NCI-H1694 treated with DMSO at 0.1 percent for 48 hours (cell line): Measurements from ENCODE around the gene PLSCR4.
A peak's percentile ranks its signal among the peaks of the same experiment; 100 is the strongest.
"Not testable (repeated sequence)": the region's sequence is repeated elsewhere in the genome, so short reads cannot be mapped to it uniquely, and the experiment has no call there.

Source experiments
- DNase-seq: peaks from one replicate; lab custom pipeline; 2025; lab: John Stamatoyannopoulos, UW

The PLSCR4 gene, protein sequence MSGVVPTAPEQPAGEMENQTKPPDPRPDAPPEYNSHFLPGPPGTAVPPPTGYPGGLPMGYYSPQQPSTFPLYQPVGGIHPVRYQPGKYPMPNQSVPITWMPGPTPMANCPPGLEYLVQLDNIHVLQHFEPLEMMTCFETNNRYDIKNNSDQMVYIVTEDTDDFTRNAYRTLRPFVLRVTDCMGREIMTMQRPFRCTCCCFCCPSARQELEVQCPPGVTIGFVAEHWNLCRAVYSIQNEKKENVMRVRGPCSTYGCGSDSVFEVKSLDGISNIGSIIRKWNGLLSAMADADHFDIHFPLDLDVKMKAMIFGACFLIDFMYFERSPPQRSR

DNA sequence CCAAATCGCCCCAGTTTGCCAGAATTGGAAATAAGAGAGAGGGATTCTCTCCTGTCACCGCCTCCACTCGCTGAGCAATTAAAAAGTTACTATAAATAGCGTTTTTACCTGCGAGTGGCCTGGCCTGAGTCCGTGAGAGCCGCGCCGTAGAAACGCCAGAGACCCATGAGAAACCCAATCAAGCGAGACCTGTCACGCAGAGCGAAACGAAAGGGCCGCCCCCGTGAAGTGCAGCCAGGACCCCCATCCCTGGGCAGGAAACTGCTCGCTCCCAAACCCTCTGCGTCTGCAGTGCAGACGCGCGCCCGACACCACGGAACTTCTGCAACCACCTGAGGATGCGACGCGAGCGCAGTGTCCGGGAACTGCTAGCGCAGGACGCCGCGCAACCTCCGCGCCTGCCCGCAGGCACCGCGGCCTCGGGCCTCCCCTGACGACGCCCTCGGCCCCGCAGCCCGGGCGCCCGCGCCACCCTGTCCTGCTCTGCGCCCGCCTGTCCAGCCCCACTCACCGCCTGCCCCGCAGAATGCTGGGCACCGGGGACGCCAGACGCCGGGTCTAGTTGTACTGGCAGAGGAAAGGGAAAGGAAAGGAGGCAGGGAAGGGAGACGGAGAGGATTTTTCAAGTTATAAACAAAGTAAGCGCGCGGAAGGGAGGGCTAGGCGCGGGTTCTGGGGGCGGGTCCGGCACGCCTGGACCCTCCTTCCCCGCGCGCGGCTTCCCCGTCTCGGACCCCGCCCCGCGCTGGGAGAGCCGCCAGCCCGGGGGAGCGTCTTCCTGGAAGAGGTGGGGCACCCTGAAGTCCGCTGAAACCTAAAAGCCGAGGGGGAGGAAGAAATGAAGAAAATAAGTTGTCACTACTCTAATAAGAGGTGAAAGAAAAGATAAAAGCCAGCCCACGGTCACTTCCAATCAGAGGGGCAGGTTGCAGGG is at the start of gene PLSCR4:
Gene PLSCR4 (minus strand): TSS at position 657 of the 934 bp plus-strand sequence. CDS start 29,034 bp downstream, outside the sequence.
- DNase-seq, result peak; percentile 9

DNA sequence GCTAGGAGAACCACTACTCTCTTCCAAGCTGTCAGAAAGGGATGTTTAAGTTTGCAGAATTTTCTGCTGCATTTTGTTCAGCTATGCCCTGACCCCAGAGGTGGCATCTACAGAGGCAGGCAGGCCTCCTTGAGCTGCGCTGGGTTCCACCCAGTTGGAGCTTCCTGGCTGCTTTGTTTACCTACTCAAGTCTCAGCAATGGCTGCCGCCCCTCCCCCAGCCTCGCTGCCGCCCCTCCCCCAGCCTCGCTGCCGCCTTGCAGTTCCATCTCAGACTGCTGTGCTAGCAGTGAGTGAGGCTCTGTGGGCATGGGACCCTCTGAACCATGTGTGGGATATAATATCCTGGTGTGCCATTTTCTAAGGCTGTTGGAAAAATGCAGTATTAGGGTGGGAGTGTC is 42.5 kb upstream of the PLSCR4 start:
- DNase-seq, result not testable (repeated sequence)

DNA sequence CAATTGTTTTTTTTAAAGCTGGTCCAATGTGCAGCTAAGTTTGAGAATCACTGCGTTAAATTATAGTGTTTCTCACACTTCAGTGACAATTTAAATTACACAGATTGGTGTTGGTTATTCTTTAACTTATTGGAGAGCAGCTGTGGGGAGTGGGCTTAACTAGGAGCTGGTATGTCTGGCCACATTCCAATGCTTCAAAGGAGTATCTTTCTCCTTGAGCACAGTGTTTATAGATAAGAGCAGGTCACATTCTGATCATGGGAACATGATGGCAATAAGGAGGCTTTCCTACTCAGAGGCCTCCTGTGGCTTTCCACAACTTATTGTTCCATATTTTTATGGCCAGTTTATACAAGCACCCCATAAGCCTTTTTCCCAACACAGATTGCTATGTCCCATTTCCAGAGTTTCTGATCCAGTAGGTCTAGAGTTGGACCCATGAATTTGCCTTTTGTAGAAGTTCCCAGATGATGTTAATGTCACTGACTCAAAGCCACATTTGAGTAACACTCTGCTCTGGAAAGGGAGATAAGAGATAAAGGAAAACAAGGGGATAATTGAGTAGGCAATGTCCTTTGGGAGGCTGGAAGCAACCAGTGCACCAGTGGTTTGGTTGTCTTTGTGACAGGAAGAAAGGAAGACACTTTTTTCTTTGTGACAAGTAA is 33.0 kb upstream of the PLSCR4 start:
- no peak for DNase-seq

DNA sequence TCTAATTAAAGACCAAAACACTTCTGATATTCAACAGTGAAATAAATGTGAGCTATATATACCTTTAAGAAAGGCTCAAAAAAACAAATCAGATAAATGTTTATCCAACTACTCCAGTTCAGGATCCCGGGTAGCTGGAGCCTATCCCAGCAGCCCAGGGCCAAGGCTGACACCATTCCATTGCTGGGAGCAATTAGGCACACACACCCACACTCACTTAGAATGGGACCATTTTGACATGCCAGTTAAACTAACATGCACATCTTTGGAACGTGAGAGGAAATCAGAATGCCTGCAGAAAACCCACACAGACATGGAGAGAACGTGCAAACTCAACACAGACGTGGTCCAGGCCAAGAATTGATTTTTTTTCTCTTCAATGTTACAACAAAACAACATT is 30.0 kb upstream of the PLSCR4 start:
- no peak for DNase-seq

DNA sequence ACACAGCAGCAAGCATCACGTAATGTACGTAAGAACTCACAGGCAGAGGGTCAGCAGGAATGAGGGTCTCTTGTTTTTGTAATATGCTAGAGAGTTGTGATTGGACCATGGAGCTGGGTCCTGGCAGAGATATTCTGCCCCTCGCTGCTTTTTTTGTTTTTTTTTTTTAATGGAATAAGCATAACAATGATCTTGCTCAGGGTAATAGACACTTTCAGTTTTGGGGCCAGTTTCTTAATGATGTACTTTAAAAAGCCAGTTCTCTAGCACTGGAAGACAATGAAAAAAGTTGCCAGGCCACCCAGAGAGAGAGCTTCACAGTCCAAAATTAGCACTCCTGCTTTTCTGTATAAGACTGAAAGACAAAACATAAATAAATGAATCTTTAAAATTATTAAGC is 29.0 kb upstream of the PLSCR4 start:
- no peak for DNase-seq

DNA sequence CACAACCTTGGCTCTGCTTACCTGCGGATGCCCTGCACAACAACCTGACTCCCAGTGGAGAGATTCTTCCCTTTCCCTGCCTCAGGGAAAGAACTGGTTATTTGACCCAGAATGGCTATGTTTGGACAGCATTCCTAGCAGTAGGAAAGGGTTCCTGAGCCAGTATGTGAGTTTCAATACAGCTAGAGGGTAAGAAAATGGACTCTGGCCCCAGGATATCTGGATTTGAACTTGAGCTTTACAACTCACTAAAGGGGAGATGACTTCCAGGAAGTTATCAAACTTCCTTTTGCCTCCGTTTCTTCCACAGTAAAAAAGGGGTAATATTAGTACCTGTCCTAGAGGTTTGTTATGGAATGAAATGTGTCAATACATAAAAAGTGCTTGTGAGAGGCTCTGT is 28.1 kb upstream of the PLSCR4 start:
- no peak for DNase-seq

DNA sequence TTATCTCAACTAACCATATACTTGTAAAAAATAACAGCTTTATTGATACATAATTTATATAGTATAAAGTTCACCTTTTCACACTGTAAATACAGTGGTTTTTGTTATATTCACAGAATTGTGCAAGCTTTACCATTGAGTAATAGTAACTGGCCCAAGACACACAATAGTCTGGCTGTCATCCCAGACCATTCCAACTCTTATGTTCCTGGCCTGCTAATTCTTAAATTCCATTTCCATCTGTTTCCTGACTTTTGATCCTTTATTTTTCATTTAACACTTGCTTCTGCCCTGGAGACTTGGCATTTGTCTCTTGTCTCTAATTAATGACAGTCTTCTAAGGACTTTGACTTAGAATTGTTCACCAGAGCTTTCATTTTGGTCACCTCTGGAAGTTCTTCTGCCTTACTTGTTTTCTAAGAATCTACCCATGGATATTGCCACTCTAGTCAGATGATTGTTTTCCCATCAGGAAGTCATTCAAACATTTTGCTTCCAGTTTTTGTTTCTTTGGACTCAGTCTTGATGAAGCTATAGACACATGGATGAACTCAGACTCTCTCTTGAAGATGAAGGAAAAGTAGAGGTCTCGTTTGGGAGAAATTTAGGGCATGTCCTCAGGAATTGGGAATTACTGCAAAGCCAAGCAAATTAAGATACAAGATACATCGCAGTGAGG is 27.2 kb upstream of the PLSCR4 start:
- no peak for DNase-seq

DNA sequence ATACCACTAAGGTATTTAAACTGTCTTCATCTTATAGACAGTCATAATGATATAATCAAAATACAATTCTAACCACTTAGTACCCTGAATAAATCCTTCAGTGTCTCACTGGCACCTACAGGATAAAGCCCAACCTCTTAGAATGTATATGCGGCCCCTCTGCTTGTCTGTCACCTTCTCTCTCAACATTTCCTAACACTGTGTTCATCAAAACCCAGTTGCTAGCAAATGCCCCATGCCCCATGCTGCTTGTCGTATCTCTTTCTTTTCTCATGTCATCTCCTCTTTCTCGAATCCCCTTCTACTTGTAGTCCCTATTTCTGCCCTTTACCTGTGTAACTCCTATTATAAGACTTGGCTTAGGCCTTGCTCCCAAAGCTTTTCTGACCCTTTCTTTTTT is 24.6 kb upstream of the PLSCR4 start:
- no peak for DNase-seq

DNA sequence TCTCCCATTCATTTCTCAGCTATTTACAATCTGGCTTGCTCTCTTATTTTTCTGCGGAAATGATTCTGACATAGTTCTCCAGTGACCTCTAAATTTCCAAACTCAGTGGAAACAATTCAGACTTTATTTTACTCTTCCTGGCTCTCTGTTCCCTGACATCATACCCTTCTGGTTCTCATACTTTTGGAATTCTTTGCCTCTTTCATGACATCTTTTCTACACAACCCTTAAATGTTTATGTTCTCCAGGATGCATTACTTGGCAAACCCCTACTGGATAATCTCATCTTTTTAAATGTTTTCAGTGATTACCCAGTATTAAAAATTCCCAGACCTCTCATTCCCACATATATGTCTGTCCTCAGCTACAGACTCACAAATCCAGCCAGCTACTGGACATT is 23.9 kb upstream of the PLSCR4 start:
- DNase-seq, result no peak

DNA sequence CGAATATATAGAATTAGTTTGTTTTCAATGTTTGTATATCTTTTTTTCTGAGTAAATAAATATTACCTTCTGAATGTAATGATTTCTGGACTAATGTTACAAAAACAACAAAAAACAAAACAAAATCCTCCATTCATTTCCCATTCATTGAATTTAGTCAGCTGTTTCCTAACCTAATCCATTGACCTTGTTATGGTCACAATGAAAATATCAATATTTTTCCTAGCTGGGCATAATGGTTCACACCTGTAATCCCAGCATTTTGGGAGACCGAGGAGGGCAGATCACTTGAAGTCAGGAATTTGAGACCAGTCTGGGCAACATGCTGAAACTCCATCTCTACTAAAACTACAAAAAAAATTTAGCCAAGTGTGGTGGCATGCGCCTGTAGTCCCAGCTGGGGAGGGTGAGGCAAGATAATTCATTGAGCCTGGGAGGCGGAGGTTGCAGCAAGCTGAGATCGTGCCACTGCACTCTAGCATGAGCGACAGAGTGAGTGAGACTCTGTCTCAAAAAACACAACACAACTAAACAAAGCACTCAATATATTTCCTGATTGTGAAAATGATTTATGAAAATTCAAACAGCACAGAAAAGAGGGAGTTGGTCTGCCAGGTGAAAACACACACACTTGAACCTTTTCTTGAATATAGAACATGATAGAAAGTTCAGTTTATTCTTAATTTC is 23.0 kb upstream of the PLSCR4 start:
- no peak for DNase-seq

DNA sequence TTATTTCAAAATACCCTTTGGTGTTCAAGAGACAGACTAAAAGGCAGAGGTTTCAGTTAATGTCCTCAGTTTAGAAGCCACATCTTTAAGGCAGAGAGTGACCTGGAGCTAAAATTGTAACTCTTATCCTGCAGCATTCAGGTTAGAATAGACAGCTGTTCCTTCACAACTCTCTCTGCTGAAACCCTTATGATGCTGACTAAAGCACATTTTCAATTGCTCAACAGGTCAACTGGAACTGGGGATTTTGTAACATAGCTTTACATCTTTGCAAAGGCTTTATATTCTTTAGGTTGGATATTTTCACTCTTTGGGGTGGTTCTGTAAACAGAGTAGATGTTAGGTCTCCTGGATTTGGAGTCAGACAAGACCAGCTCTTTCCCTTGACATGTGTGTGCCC is 20.3 kb upstream of the PLSCR4 start:
- DNase-seq, result no peak

DNA sequence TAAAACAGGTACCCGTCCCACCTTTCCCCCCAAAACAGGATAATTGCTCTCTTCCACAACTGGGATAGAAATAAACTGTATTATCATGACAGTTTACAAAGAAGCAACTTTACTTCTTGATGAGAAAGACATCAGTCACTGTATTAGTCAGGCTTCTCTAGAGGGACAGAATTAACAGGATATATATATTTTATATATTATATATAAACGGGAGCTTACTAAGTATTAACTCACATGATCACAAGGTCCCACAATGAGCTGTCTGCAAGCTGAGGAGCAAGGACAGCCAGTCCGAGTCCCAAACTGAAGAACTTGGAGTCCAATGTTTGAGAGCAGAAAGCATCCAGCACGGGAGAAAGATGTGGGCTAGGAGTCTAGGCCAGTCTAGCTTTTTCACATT is 18.4 kb upstream of the PLSCR4 start:
- no peak for DNase-seq

DNA sequence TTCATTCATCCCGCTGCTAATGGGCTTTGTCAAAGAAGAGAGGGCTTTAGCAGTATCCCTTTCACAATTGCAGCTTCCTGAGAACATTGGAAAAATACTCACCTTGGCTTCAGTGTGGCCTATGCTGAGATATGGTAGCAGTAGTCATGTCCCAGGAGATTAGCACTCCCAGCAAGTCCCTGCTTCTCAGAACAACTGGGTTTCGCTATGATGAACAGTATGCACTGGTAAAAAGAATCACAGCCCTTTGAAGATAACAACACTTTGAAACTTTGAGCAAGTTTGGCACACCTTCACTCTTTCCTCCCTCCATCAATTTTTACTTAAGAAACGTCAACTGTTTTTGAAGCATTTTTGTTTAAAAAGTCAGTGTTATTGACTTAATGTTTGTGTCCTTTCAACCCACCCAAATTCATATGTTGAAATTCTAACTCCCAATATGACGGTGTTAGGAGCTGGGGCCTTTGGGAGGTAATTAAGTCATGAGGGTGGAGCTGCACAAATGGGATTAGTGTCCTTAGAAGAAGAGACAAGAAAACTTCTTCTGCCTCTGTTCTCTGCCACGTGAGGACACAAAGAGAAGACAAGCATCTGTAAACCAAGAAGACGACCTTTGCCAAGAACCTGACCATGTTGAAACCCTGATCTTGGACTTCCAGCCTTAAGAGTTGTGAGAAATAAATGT is 17.8 kb upstream of the PLSCR4 start:
- no peak for DNase-seq

DNA sequence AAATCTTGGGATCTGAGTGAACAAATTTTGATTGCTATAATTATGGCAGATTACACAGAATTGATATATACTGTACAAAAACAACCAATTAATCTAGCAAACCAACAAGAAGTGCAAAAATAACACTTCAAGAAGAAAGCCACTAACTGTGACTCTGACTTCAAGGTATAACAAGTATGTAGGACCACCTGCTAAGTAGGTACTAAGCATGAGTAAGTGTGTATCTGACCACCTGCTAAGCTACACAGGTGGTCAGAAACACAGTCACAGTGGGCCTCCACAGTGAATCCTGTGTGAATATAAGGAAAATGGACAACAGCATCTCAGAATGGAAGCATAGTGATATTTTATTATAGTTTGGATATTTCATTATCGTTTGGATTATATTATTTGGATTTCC is 14.8 kb upstream of the PLSCR4 start:
- no peak for DNase-seq

DNA sequence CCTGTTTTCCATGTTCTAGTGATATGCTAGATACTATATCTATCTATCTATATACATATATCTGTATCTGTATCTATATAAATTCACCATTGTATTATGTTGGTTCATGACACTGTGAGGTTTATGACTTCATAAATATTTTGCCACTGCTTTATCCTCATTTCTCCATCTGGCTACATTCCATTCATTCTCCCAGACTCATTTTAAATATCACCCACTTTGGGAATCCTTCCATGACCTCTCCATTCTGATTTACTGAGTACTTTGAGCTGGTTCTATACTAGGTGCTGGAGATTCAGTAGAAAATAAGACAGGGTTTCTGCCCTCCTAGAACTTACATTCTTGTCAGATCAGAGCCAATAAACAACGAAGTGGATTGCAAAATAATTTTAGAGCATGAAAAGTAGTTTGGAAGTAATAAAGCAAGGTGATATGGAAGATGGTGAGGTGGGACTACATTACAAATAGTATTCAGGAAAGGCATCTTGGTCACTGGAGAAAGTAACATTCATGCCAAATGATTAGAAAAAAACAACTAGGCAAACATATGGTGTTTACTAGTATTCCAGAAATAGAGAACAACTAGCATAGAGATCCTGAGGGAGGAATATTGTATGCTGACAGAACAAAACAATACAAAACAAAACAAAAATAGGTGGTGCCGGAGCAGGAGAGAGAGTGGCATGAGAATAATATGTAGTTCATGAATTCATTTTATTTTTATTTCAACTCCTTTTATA is 11.6 kb upstream of the PLSCR4 start:
- no peak for DNase-seq

DNA sequence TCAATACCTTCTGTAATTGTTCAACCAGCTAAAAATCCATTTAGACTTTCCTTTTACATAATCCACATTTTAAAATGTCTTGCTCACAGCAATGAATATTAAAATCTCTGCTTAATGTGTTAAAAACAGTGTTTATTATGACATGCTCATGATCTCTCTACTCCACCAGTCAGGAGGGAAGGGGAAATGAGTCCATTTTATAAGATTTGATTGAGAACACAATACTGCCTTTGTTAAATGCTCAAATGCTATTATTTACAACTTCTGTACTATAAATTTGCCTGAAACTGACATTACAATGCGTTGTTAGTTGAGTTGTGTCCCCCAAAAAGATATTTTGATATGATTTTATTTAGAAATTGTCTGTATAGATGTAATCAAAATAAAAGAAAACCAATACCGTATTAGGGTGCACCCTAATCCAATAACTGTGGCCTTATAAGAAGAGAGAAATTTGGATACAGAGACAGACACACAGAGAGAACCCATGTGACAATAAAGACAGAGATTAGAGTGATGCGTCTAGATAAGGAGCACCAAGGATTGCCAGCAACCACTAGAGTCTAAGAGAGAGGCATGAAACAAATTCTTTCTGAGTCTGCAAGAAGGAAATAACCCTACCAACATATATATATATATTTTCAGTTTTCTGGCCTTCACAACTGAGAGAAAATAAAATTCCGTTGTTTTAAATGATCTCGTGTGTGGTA is 9.1 kb upstream of the PLSCR4 start:
- no peak for DNase-seq

DNA sequence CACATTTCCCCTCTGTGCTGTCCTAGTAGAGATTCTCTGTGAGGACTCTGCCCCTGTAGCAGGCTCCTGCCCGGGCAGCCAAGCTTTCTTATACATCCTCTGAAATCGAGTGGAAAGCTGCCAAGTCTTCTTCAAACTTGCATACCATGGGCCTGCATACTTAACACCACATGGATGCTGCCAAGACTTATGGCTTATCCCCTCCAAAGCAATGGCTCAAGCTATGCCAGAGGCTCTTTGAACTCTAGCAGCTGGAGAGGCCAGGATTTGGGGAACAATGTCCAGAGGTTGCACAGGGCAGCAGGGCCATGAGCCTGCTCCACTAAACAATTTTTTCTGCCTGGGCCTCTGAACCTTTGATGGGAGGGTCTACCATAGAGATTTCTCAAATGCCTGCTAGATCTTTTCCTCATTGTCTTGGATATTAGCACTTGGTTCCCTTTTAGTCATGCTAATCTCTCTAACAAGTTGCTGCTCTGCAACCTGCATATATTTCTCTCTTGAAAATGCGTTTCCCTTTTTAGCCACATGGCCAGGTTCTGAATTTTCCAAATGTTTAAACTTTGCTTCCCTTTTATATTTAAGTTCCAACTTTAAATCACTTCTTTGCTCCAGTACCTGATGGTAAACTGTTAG is 6.1 kb upstream of the PLSCR4 start:
- no peak for DNase-seq

DNA sequence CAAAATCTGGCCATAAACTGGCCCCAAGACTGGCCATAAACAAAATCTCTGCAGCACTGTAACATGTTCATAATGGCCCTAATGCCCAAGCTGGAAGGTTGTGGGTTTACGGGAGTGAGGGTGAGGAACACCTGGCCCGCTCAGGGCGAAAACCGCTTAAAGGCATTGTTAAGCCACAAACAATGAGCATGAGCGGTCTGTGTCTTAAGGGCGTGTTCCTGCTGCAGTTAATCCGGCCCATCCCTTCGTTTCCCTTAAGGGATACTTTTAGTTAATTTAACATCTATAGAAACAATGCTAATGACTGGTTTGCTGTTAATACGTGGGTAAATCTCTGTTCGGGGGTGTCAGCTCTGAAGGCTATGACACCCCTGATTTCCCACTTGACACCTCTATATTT is 1.5 kb upstream of the PLSCR4 start:
- not testable (repeated sequence) for DNase-seq

DNA sequence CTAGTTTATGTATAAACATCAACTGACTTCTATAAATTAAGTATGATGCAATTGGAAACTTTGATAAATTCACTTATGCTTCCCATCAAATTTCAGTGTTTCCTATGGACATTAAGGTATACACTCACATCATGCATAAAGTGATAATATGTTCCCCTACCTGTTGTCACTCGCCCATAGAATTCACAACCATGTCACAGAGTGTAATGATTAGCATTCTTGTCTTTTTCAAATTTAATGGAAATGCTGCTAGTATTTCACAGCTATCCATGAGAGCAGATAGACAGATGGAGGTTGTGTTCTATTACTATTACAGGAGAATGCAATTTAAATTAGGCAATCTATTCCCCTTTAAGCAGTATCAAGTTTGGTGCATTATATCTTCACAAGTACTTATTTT is 984 bp downstream of the PLSCR4 start:
- DNase-seq, result no peak
